Measurements from ENCODE around the gene MTLN. TPM values are rescaled to one million over a fixed set of nuclear protein-coding genes. Genes with fewer than 3 reads are reported as not detected.
A peak's percentile ranks its signal among the peaks of the same experiment; 100 is the strongest.

Gene MTLN
- total and polyA plus RNA-seq, 2 donors (not counting 1 experiment from before 2014, with no cell fraction given), result 12.3 to 51.9 TPM

- no peaks in the 10 kb centered on the region for H4K20me1 ChIP-seq (ENCODE audit: control insufficient read depth, extremely low read depth, insufficient read depth, low read length)
- no peak overlapping the region for H3K9ac ChIP-seq (ENCODE audit: insufficient read depth, low read length)
- H3K9me3 ChIP-seq (ENCODE audit: control insufficient read depth, insufficient read depth, low read depth, low read length), result no peaks in the 10 kb centered on the region
- H3K4me1 ChIP-seq (ENCODE audit: control insufficient read depth, extremely low read depth, insufficient read depth, low read length), result no peaks in the 10 kb centered on the region
- H3K36me3 ChIP-seq (ENCODE audit: control insufficient read depth, insufficient read depth, low read length), result no peaks in the 10 kb centered on the region
- H3K4me3 ChIP-seq (replicated peaks in 1 of 4; ENCODE audit: control extremely low read depth in 1 of 4, insufficient read depth in 1 of 4, low read depth in 3 of 4, low read length in 4 of 4), result no peak overlapping the region
- no peak overlapping the region for H3K27ac ChIP-seq (ENCODE audit: insufficient read depth, low read length)
- no peak overlapping the region for H3K4me2 ChIP-seq (ENCODE audit: extremely low read depth, insufficient read depth, low read length)
- no peak for TF ChIP-seq EZH2 (IDR thresholded peaks at IDR 0.05; ENCODE audit: low read length, missing control alignments)
- no peak for TF ChIP-seq CTCF (conservative IDR thresholded peaks at IDR 0.05 in 1 of 2, IDR thresholded peaks at IDR 0.05 in 1 of 2; ENCODE audit: low read depth in 1 of 2, low read length in 2 of 2)
- no peak overlapping the region for H2AFZ ChIP-seq (ENCODE audit: low read length)
- H3K27me3 ChIP-seq (ENCODE audit: control insufficient read depth, insufficient read depth, low read length), result no peaks in the 10 kb centered on the region
- DNase-seq (ENCODE audit: low read depth in 2 of 2), result no peak
- no peaks in the 10 kb centered on the region for H3K79me2 ChIP-seq (ENCODE audit: control insufficient read depth, insufficient read depth, low read length)
Measured at GRCh38 chr2:110172506-110172905, 39.8 kb downstream of the MTLN start.

GRCh38 chr2:110170102-110170501 is 42.2 kb downstream of the MTLN start:
- Histone ChIP-seq H3K27ac (ENCODE audit: insufficient read depth, low read length) (no peak overlapping the region), H3K36me3 (ENCODE audit: control insufficient read depth, insufficient read depth, low read length) (no peaks in the 10 kb centered on the region), H3K79me2 (ENCODE audit: control insufficient read depth, insufficient read depth, low read length) (no peaks in the 10 kb centered on the region), H2AFZ (ENCODE audit: low read length) (no peak overlapping the region), H3K27me3 (ENCODE audit: control insufficient read depth, insufficient read depth, low read length) (no peaks in the 10 kb centered on the region), H4K20me1 (ENCODE audit: control insufficient read depth, extremely low read depth, insufficient read depth, low read length) (no peaks in the 10 kb centered on the region), H3K4me3 (replicated peaks in 1 of 4; ENCODE audit: control extremely low read depth in 1 of 4, insufficient read depth in 1 of 4, low read depth in 3 of 4, low read length in 4 of 4) (no peak overlapping the region), H3K9ac (ENCODE audit: insufficient read depth, low read length) (no peak overlapping the region), H3K4me1 (ENCODE audit: control insufficient read depth, extremely low read depth, insufficient read depth, low read length) (no peaks in the 10 kb centered on the region), H3K4me2 (ENCODE audit: extremely low read depth, insufficient read depth, low read length) (no peak overlapping the region), H3K9me3 (ENCODE audit: control insufficient read depth, insufficient read depth, low read depth, low read length) (no peaks in the 10 kb centered on the region)
- TF ChIP-seq CTCF (conservative IDR thresholded peaks at IDR 0.05 in 1 of 2, IDR thresholded peaks at IDR 0.05 in 1 of 2; ENCODE audit: low read depth in 1 of 2, low read length in 2 of 2) (no peak), EZH2 (IDR thresholded peaks at IDR 0.05; ENCODE audit: low read length, missing control alignments) (no peak)
- DNase-seq (ENCODE audit: low read depth in 2 of 2), result no peak

GRCh38 chr2:110167326-110168000 is 44.9 kb downstream of the MTLN start:
- TF ChIP-seq EZH2 (IDR thresholded peaks at IDR 0.05; ENCODE audit: low read length, missing control alignments) (no peak), CTCF (conservative IDR thresholded peaks at IDR 0.05 in 1 of 2, IDR thresholded peaks at IDR 0.05 in 1 of 2; ENCODE audit: low read depth in 1 of 2, low read length in 2 of 2) (no peak)
- no peaks in the 10 kb centered on the region for H3K79me2 ChIP-seq (ENCODE audit: control insufficient read depth, insufficient read depth, low read length)
- H4K20me1 ChIP-seq (ENCODE audit: control insufficient read depth, extremely low read depth, insufficient read depth, low read length), result no peaks in the 10 kb centered on the region
- H3K4me3 ChIP-seq (replicated peaks in 1 of 4; ENCODE audit: control extremely low read depth in 1 of 4, insufficient read depth in 1 of 4, low read depth in 3 of 4, low read length in 4 of 4), result no peak overlapping the region
- peak in 1 of 2 donors; percentile 42 for DNase-seq (ENCODE audit: low read depth in 2 of 2)
- H3K4me1 ChIP-seq (ENCODE audit: control insufficient read depth, extremely low read depth, insufficient read depth, low read length), result no peaks in the 10 kb centered on the region
- H3K27me3 ChIP-seq (ENCODE audit: control insufficient read depth, insufficient read depth, low read length), result no peaks in the 10 kb centered on the region
- H3K9ac ChIP-seq (ENCODE audit: insufficient read depth, low read length), result no peak overlapping the region
- no peaks in the 10 kb centered on the region for H3K36me3 ChIP-seq (ENCODE audit: control insufficient read depth, insufficient read depth, low read length)
- no peaks in the 10 kb centered on the region for H3K9me3 ChIP-seq (ENCODE audit: control insufficient read depth, insufficient read depth, low read depth, low read length)
- H3K27ac ChIP-seq (ENCODE audit: insufficient read depth, low read length), result no peak overlapping the region
- H2AFZ ChIP-seq (ENCODE audit: low read length), result no peak overlapping the region
- H3K4me2 ChIP-seq (ENCODE audit: extremely low read depth, insufficient read depth, low read length), result no peak overlapping the region

Measured in fibroblast of lung (primary cell).